CMK (cell line): Measurements from ENCODE around the gene RAB31.
"Not testable (repeated sequence)": the region's sequence is repeated elsewhere in the genome, so short reads cannot be mapped to it uniquely, and the experiment has no call there.

ENCODE experiments used
- DNase-seq: peaks from one replicate; pipeline ENCODE4 v3.0.0-alpha.2; 2010; ENCODE audit warnings: low read depth

RAB31 gene

GRCh38 chr18:9891515-9891914 lies 183.4 kb downstream of the RAB31 start:
- not testable (repeated sequence) for DNase-seq

- no peak for DNase-seq
Observed at GRCh38 chr18:9894454-9895068, 186.5 kb downstream of the RAB31 start.

GRCh38 chr18:9897129-9897528 lies 189.0 kb downstream of the RAB31 start:
- no peak for DNase-seq

GRCh38 chr18:9897787-9898291 lies 189.7 kb downstream of the RAB31 start:
- DNase-seq: not testable (repeated sequence)

GRCh38 chr18:9898792-9899549 lies 190.9 kb downstream of the RAB31 start:
- no peak for DNase-seq

GRCh38 chr18:9899550-9899930 lies 191.4 kb downstream of the RAB31 start:
- not testable (repeated sequence) for DNase-seq

- DNase-seq: no peak
Observed at GRCh38 chr18:9900699-9901098, 192.6 kb downstream of the RAB31 start.

- no peak for DNase-seq
Observed at GRCh38 chr18:9901377-9901776, 193.3 kb downstream of the RAB31 start.

GRCh38 chr18:9902264-9902663 lies 194.2 kb downstream of the RAB31 start:
- not testable (repeated sequence) for DNase-seq

GRCh38 chr18:9902832-9903231 lies 194.7 kb downstream of the RAB31 start:
- DNase-seq: no peak

- no peak for DNase-seq
Observed at GRCh38 chr18:9905401-9905922, 197.4 kb downstream of the RAB31 start.

- DNase-seq: no peak
Observed at GRCh38 chr18:9906481-9906880, 198.4 kb downstream of the RAB31 start.

- DNase-seq: no peak
Observed at GRCh38 chr18:9907867-9908266, 199.8 kb downstream of the RAB31 start.

GRCh38 chr18:9910071-9910470 lies 202.0 kb downstream of the RAB31 start:
- no peak for DNase-seq

GRCh38 chr18:9910661-9911060 lies 202.6 kb downstream of the RAB31 start:
- no peak for DNase-seq

- DNase-seq: no peak
Observed at GRCh38 chr18:9911226-9911625, 203.1 kb downstream of the RAB31 start.
